ENCODE data around the gene ZNF516. TPM values are rescaled to one million over a fixed set of nuclear protein-coding genes. Genes with fewer than 3 reads are reported as not detected.

Gene ZNF516
- total RNA-seq, 1 experiment from 2014 or later: 22.6 TPM

DNA sequence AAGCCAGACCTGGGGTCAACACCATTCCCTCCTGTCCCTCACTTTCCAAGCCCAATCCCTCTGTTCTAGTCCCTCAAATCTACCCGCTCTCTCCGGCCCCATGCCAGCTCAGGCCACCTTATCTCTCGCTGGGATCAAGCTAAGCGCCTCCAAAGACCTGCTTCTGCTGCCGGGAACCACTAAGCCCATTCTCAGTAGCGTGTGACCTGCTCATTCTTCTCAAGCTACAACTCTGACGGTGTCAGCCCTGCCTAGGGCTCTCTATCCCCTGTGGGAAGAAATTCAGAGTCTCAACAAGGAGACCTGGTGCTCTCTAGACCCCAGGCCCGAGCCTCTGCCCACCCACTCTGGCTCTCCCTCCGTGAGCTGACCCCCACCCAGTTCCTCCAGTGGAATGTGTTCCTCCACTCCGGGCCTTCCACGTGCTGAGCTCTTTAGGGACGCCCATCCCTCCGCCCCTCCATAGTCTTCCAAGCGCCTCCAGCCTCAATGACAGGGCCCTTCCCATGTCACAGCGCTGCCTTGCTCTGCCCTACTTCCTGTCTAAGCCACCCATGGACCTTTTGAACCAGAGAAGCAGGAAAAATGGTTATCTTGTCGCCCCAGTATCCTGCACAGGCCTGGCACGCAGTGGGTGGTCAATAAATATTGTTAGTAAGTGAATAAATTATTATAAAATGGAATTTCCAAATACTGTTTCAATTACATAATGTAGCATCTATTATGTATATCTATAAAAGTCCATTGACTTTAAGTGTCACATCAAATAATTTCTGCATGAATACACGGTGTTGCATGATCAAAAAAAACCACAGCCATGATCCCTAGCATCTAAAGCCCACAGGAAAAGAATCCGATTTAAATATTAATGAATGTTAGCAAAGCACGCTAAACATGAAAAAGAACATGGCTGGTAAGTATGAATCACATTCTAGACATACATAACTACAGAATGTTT is 127.6 kb downstream of the ZNF516 start:
- no peaks in the 10 kb centered on the region for H3K9me3 ChIP-seq (ENCODE audit: control insufficient read depth, low read depth, low read length)
- no peak overlapping the region for H2AK5ac ChIP-seq (ENCODE audit: insufficient read length, low read length)
- peaks cover 12 to 15% of the 10 kb centered on the region in 2 experiments for H3K4me1 Mint-ChIP-seq
- no peak overlapping the region for H3K23ac ChIP-seq (ENCODE audit: insufficient read length, low read depth, low read length)
- no peak for DNase-seq
- H3K27ac ChIP-seq (ENCODE audit: insufficient read length, low read depth, low read length): no peak overlapping the region
- WGBS (ENCODE audit: extremely low coverage, insufficient read length, low lambda C conversion rate): no CpG with 5 or more reads among the region's 20 CpGs
- no peak overlapping the region for H3K56ac ChIP-seq (ENCODE audit: insufficient read length, low read depth, low read length)
- no peaks in the 10 kb centered on the region for H3K27me3 ChIP-seq (ENCODE audit: insufficient read depth, low read length)
- H3K4me3 Mint-ChIP-seq: no peak overlapping the region
- H3K23me2 ChIP-seq (ENCODE audit: insufficient read length, low read depth, low read length, poor library complexity, severe bottlenecking): no peaks in the 10 kb centered on the region
- no peak overlapping the region for H3T11ph ChIP-seq (ENCODE audit: low read length)
- no peak overlapping the region for H3K14ac ChIP-seq (ENCODE audit: insufficient read depth, low read length)
- no peak overlapping the region for H3K4me2 ChIP-seq (ENCODE audit: insufficient read depth, insufficient read length, low read length)
- no peak overlapping the region for H2BK15ac ChIP-seq (ENCODE audit: low read depth, low read length)
- H4K91ac ChIP-seq (ENCODE audit: insufficient read length, low read depth, low read length): no peak overlapping the region
- H3K9ac ChIP-seq (ENCODE audit: extremely low read depth, insufficient read length, low read length): no peak overlapping the region
- no peak overlapping the region for H2BK20ac ChIP-seq (ENCODE audit: low read depth, low read length, poor library complexity, severe bottlenecking)
- no peaks in the 10 kb centered on the region for H3K79me2 ChIP-seq (ENCODE audit: insufficient read depth, low read length)
- H4K8ac ChIP-seq (replicated peaks; ENCODE audit: insufficient read length, low read depth, low read length): no peak overlapping the region
- no peaks in the 10 kb centered on the region for H3K27me3 Mint-ChIP-seq (ENCODE audit: low read depth)
- no peak overlapping the region for H3K4ac ChIP-seq (ENCODE audit: low read depth, low read length)
- no peak overlapping the region for H2BK120ac ChIP-seq (ENCODE audit: low read depth, low read length, poor library complexity, severe bottlenecking)
- no peaks in the 10 kb centered on the region for H4K20me1 ChIP-seq (ENCODE audit: control insufficient read depth, insufficient read depth, insufficient read length)
- H3K18ac ChIP-seq (ENCODE audit: insufficient read length, low read depth, low read length): no peak overlapping the region
- H3K79me1 ChIP-seq (ENCODE audit: insufficient read depth, low read depth, low read length, poor library complexity, severe bottlenecking): no peaks in the 10 kb centered on the region
- peaks cover 4 to 14% (median 10%) of the 10 kb centered on the region in 3 experiments; a peak in 3 of 7 replicates for H3K36me3 Mint-ChIP-seq (ENCODE audit: insufficient read depth in 1 of 3, low read depth in 3 of 3)
- peak overlapping the region; percentile 41 to 81 (median 43); a peak in 4 of 7 replicates for H3K27ac Mint-ChIP-seq
- H4K5ac ChIP-seq (ENCODE audit: insufficient read length, low read depth, low read length): no peak overlapping the region
- no peak overlapping the region for H2AFZ ChIP-seq (ENCODE audit: low read length)
- no peak overlapping the region for H2BK5ac ChIP-seq (ENCODE audit: insufficient read length, low read length)
- no peak overlapping the region for H2BK12ac ChIP-seq (ENCODE audit: insufficient read length, low read depth, low read length)
- no peaks in the 10 kb centered on the region for H3K9me3 Mint-ChIP-seq
- TF ChIP-seq, protein P1, sequence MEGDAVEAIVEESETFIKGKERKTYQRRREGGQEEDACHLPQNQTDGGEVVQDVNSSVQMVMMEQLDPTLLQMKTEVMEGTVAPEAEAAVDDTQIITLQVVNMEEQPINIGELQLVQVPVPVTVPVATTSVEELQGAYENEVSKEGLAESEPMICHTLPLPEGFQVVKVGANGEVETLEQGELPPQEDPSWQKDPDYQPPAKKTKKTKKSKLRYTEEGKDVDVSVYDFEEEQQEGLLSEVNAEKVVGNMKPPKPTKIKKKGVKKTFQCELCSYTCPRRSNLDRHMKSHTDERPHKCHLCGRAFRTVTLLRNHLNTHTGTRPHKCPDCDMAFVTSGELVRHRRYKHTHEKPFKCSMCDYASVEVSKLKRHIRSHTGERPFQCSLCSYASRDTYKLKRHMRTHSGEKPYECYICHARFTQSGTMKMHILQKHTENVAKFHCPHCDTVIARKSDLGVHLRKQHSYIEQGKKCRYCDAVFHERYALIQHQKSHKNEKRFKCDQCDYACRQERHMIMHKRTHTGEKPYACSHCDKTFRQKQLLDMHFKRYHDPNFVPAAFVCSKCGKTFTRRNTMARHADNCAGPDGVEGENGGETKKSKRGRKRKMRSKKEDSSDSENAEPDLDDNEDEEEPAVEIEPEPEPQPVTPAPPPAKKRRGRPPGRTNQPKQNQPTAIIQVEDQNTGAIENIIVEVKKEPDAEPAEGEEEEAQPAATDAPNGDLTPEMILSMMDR (conservative IDR thresholded peaks at IDR 0.05): no peak
- no peaks in the 10 kb centered on the region for H3K4me1 ChIP-seq (ENCODE audit: insufficient read depth, low read length)

Data from H9 (cell line).